GM12875 (cell line): ENCODE measurements around the gene RC3H1.
"Not testable (repeated sequence)": the region's sequence is repeated elsewhere in the genome, so short reads cannot be mapped to it uniquely, and the experiment has no call there.

ENCODE experiments used
- H3K4me3 ChIP-seq: one replicate; pipeline ENCODE4 v1.5.1; 2011; ENCODE audit warnings: low read depth, low read length, control low read depth
- CTCF ChIP-seq: IDR thresholded peaks from 2 replicates; pipeline ENCODE4 v1.5.1; 2011; ENCODE audit warnings: low read depth, mild to moderate bottlenecking, control low read depth, inconsistent platforms, low read length, moderate library complexity, borderline replicate concordance; ENCODE audit not compliant: insufficient read depth

Gene RC3H1, protein sequence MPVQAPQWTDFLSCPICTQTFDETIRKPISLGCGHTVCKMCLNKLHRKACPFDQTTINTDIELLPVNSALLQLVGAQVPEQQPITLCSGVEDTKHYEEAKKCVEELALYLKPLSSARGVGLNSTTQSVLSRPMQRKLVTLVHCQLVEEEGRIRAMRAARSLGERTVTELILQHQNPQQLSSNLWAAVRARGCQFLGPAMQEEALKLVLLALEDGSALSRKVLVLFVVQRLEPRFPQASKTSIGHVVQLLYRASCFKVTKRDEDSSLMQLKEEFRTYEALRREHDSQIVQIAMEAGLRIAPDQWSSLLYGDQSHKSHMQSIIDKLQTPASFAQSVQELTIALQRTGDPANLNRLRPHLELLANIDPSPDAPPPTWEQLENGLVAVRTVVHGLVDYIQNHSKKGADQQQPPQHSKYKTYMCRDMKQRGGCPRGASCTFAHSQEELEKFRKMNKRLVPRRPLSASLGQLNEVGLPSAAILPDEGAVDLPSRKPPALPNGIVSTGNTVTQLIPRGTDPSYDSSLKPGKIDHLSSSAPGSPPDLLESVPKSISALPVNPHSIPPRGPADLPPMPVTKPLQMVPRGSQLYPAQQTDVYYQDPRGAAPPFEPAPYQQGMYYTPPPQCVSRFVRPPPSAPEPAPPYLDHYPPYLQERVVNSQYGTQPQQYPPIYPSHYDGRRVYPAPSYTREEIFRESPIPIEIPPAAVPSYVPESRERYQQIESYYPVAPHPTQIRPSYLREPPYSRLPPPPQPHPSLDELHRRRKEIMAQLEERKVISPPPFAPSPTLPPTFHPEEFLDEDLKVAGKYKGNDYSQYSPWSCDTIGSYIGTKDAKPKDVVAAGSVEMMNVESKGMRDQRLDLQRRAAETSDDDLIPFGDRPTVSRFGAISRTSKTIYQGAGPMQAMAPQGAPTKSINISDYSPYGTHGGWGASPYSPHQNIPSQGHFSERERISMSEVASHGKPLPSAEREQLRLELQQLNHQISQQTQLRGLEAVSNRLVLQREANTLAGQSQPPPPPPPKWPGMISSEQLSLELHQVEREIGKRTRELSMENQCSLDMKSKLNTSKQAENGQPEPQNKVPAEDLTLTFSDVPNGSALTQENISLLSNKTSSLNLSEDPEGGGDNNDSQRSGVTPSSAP

DNA sequence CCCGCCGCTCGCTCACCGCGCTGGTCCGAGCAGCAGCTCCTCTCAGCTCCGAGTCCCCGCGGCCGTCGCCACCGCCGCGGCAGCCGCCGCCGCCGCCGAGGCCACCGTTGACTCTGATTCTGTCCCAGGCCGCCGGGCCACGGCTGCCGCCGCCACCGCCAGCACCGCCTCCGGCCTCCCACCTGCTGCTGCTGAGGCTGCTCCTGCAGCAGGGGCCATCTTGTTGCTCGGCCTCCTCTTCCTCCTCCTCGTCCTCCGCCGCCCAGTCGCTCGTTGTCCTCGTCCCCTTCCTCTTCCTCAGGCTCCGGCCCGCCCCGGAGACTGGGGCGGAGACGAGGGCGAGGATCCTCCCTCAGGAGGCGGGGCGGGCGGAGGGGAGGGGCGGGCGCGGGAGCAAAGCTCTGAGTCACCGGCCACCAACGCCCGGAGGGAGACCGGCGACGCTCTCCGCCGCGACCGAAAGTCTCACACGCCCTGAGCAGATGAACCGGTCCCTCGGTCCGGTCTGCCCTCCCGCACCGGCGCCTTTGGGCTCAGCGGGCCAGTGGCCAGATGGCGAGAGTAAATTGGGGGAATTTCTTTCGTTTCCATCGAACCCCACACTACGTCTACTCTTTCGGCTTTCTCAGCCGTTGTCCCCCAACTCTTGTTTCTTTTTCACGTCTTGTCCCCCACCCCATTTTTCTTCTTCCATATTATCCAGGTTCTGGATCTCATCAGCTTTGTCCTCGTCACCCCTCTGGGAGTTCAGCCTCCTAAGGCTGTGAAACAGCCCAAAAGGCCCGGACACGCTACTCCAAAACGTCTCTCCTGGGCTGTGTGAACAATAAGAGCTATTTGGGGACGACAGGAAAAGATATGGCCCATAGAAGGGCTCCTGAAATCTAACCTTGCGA lies at the start of gene RC3H1:
Gene RC3H1 (minus strand): TSS at position 278 of the 896 bp plus-strand sequence. CDS start 29,372 bp downstream, outside the sequence.
- TF ChIP-seq CTCF, result no peak
- H3K4me3 ChIP-seq, result peak within 1 kb of the TSS; percentile 79

GRCh38 chr1:174070614-174071013 lies 48.5 kb upstream of the RC3H1 start:
- H3K4me3 ChIP-seq, result no peak overlapping the region
- no peak for TF ChIP-seq CTCF

DNA sequence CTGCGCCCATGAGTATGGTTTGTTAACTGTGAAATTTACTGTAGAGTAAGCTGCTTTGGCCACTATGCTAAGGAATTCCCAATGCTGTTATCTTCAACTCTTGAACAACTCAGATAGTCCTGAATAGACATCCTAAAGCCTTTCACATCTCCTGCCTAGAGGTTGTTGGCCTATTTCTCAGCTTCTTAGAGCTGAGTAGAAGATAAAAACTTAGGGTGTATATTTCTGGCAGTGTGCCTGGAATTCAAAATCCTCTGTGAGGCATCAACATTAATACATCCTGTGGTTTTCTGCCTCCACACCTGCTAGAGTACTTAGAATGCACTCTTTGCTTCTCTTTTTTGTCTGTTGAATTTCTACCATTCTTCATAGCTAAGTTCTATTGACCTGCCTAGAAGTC lies 45.8 kb upstream of the RC3H1 start:
- H3K4me3 ChIP-seq, result no peak overlapping the region
- no peak for TF ChIP-seq CTCF

DNA sequence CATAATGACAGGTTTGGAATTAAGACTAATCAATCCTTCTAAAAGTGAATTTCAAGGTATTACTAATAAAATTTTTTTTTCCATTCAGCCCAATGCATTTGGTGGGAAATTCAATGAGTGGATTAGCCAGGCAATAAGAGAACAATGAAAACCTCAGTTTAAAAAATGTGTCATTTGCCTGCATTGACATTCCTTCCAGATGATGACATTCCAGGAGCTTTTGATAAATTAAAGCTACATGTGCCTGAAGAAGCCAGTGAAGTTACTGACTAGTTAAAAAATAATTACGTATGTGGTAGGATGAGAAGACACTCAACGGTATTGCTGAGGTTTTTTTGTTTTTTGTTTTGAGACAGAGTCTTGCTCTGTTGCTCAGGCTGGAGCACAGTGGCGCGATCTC lies 37.9 kb upstream of the RC3H1 start:
- no peak overlapping the region for H3K4me3 ChIP-seq
- TF ChIP-seq CTCF, result no peak

DNA sequence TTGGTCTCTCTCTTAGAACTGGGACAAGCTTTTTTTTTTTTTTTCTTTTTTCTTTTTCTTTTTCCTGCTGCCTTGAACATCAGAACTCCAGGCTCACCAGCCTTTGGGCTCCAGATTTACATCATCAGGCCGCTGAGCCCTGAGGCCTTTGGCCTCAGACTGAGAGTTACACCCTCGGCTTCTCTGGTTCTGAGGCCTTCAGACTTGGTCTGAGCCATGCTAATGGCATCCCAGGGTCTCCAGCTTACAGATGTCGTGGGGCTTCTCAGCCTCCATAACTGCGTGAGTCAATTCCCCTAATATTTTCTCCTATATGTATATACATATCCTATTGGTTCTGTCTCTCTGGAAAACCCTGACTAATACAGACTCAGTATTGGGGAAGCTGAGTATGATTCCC lies 36.5 kb upstream of the RC3H1 start:
- no peak overlapping the region for H3K4me3 ChIP-seq
- no peak for TF ChIP-seq CTCF

GRCh38 chr1:174056609-174057008 lies 34.5 kb upstream of the RC3H1 start:
- H3K4me3 ChIP-seq, result not testable (repeated sequence)

- not testable (repeated sequence) for H3K4me3 ChIP-seq
Observed at GRCh38 chr1:174055797-174056196, 33.6 kb upstream of the RC3H1 start.
